H9 (cell line): ENCODE data around the gene KRTAP10-6. TPM values are rescaled to one million over a fixed set of nuclear protein-coding genes. Genes with fewer than 3 reads are reported as not detected.
"Not testable (repeated sequence)": the region's sequence is repeated elsewhere in the genome, so short reads cannot be mapped to it uniquely, and the experiment has no call there.

Experiments
- DNase-seq: peaks from one replicate; pipeline ENCODE4 v3.0.0-alpha.2; 2017
- H2AFZ ChIP-seq: one replicate; pipeline ENCODE4 v1.6.1; 2013; ENCODE audit warnings: mild to moderate bottlenecking, low read length, control low read depth, moderate library complexity
- H2AK5ac ChIP-seq: 2 replicates; pipeline ENCODE4 v1.6.1; 2013; ENCODE audit warnings: low read length, control low read depth, mixed read lengths; ENCODE audit not compliant: insufficient read length
- H2BK120ac ChIP-seq: one replicate; pipeline ENCODE4 v1.6.1; 2013; ENCODE audit warnings: low read depth, mild to moderate bottlenecking, low read length, control low read depth, inconsistent platforms; ENCODE audit not compliant: poor library complexity, severe bottlenecking
- H2BK12ac ChIP-seq: 2 replicates; pipeline ENCODE4 v1.6.1; 2013; ENCODE audit warnings: low read length, control low read depth, mixed read lengths, low read depth; ENCODE audit not compliant: insufficient read length
- H2BK15ac ChIP-seq: 2 replicates; pipeline ENCODE4 v1.6.1; 2013; ENCODE audit warnings: low read depth, low read length, control low read depth
- H2BK20ac ChIP-seq: one replicate; pipeline ENCODE4 v1.6.1; 2013; ENCODE audit warnings: low read depth, mild to moderate bottlenecking, low read length, control low read depth, inconsistent platforms; ENCODE audit not compliant: poor library complexity, severe bottlenecking
- H2BK5ac ChIP-seq: 2 replicates; pipeline ENCODE4 v1.6.1; 2013; ENCODE audit warnings: low read length, control low read depth, mixed read lengths; ENCODE audit not compliant: insufficient read length
- H3K14ac ChIP-seq: 2 replicates; pipeline ENCODE4 v1.6.1; 2013; ENCODE audit warnings: low read length, control low read depth; ENCODE audit not compliant: insufficient read depth
- H3K18ac ChIP-seq: 2 replicates; pipeline ENCODE4 v1.6.1; 2013; ENCODE audit warnings: low read depth, mild to moderate bottlenecking, mixed read lengths, low read length, control low read depth; ENCODE audit not compliant: insufficient read length
- H3K23ac ChIP-seq: 2 replicates; pipeline ENCODE4 v1.6.1; 2013; ENCODE audit warnings: low read length, control low read depth, mixed read lengths, low read depth; ENCODE audit not compliant: insufficient read length
- H3K23me2 ChIP-seq: 2 replicates; pipeline ENCODE4 v1.6.1; 2013; ENCODE audit warnings: low read depth, mild to moderate bottlenecking, mixed read lengths, low read length, control low read depth; ENCODE audit not compliant: insufficient read length, poor library complexity, severe bottlenecking
- H3K27ac ChIP-seq: 2 replicates; pipeline ENCODE4 v1.5.1; 2013; ENCODE audit warnings: low read length, control low read depth, mixed read lengths, low read depth; ENCODE audit not compliant: insufficient read length
- H3K27me3 ChIP-seq: 2 replicates; pipeline ENCODE4 v1.6.1; 2013; ENCODE audit warnings: low read length, control low read depth, inconsistent platforms; ENCODE audit not compliant: insufficient read depth
- H3K4ac ChIP-seq: 2 replicates; pipeline ENCODE4 v1.6.1; 2013; ENCODE audit warnings: low read depth, mild to moderate bottlenecking, control low read depth, inconsistent platforms, low read length, moderate library complexity
- H3K4me1 ChIP-seq: 2 replicates; pipeline ENCODE4 v1.6.1; 2013; ENCODE audit warnings: low read length, control low read depth, inconsistent platforms; ENCODE audit not compliant: insufficient read depth
- H3K4me2 ChIP-seq: 2 replicates; pipeline ENCODE4 v1.6.1; 2013; ENCODE audit warnings: low read length, control low read depth, mixed read lengths; ENCODE audit not compliant: insufficient read length, insufficient read depth
- H3K56ac ChIP-seq: 2 replicates; pipeline ENCODE4 v1.6.1; 2013; ENCODE audit warnings: low read depth, mild to moderate bottlenecking, mixed read lengths, low read length, control low read depth; ENCODE audit not compliant: insufficient read length
- H3K79me1 ChIP-seq: 2 replicates; pipeline ENCODE4 v1.6.1; 2013; ENCODE audit warnings: low read depth, mild to moderate bottlenecking, moderate library complexity, low read length, control low read depth, inconsistent platforms; ENCODE audit not compliant: insufficient read depth, poor library complexity, severe bottlenecking
- H3K79me2 ChIP-seq: 2 replicates; pipeline ENCODE4 v1.6.1; 2013; ENCODE audit warnings: low read length, control low read depth, inconsistent platforms; ENCODE audit not compliant: insufficient read depth
- H3K9ac ChIP-seq: 2 replicates; pipeline ENCODE4 v1.6.1; 2013; ENCODE audit warnings: low read length, control low read depth, mixed read lengths; ENCODE audit not compliant: insufficient read length; ENCODE audit errors: extremely low read depth
- H3K9me3 ChIP-seq: one replicate; pipeline ENCODE4 v1.6.1; 2013; ENCODE audit warnings: low read depth, low read length, inconsistent platforms; ENCODE audit not compliant: control insufficient read depth
- H3T11ph ChIP-seq: one replicate; pipeline ENCODE4 v1.6.1; 2013; ENCODE audit warnings: mild to moderate bottlenecking, low read length, control low read depth, inconsistent platforms
- H4K20me1 ChIP-seq: one replicate; pipeline ENCODE4 v1.6.1; 2013; ENCODE audit not compliant: control insufficient read depth, insufficient read length, insufficient read depth
- H4K5ac ChIP-seq: 2 replicates; pipeline ENCODE4 v1.6.1; 2013; ENCODE audit warnings: low read depth, mild to moderate bottlenecking, mixed read lengths, low read length, control low read depth; ENCODE audit not compliant: insufficient read length
- H4K8ac ChIP-seq: replicated peaks from 2 replicates; pipeline ENCODE4 v1.6.1; 2013; ENCODE audit warnings: low read length, control low read depth, mixed read lengths, low read depth; ENCODE audit not compliant: insufficient read length
- H4K91ac ChIP-seq: 2 replicates; pipeline ENCODE4 v1.6.1; 2013; ENCODE audit warnings: low read depth, mild to moderate bottlenecking, moderate library complexity, mixed read lengths, low read length, control low read depth; ENCODE audit not compliant: insufficient read length
- H3K27ac Mint-ChIP-seq, 3 experiments: 2 replicates in 2 of 3; 3 replicates in 1 of 3; pipeline ENCODE4 v1.8.0; 2020 to 2021; ENCODE audit warnings: mixed read lengths in 3 of 3, mild to moderate bottlenecking in 1 of 3, moderate library complexity in 1 of 3
- H3K27me3 Mint-ChIP-seq: 2 replicates; pipeline ENCODE4 v1.8.0; 2021; ENCODE audit warnings: low read depth, mild to moderate bottlenecking, moderate library complexity, mixed read lengths
- H3K36me3 Mint-ChIP-seq, 3 experiments: 2 replicates in 2 of 3; 3 replicates in 1 of 3; pipeline ENCODE4 v1.8.0; 2020 to 2021; ENCODE audit warnings: low read depth in 3 of 3, mixed read lengths in 3 of 3; ENCODE audit not compliant: insufficient read depth in 1 of 3
- H3K4me1 Mint-ChIP-seq, 2 experiments: 2 replicates each; pipeline ENCODE4 v1.8.0; 2020; ENCODE audit warnings: mixed read lengths in 2 of 2
- H3K4me3 Mint-ChIP-seq, 2 experiments: 2 replicates in 1 of 2; 3 replicates in 1 of 2; pipeline ENCODE4 v1.8.0; 2020 to 2021; ENCODE audit warnings: mild to moderate bottlenecking in 2 of 2, mixed read lengths in 2 of 2, moderate library complexity in 1 of 2
- H3K9me3 Mint-ChIP-seq, 2 experiments: 2 replicates in 1 of 2; 3 replicates in 1 of 2; pipeline ENCODE4 v1.8.0; 2020; ENCODE audit warnings: mild to moderate bottlenecking in 2 of 2, mixed read lengths in 2 of 2, moderate library complexity in 1 of 2
- CTCF ChIP-seq: fragments of 200-600 bp; sonication (generic); conservative IDR thresholded peaks from 3 replicates; pipeline ENCODE4 v1.8.0; 2021; ENCODE audit warnings: antibody characterized with exemption, mild to moderate bottlenecking
- WGBS: extraction: QIAGEN DNeasy Blood & Tissue Kit; methylation state at CpG from one replicate; pipeline ENCODE4 v1.1.7; 2013; ENCODE audit warnings: missing lambda C conversion rate, low lambda C conversion rate, mixed read lengths; ENCODE audit not compliant: insufficient read length; ENCODE audit errors: extremely low coverage; 5-methylcytosine and 5-hydroxymethylcytosine counted together
- total RNA-seq: library from RNA; stranded (reverse); gene quantifications from 2 replicates; pipeline ENCODE4 v1.2.1, GENCODE V29; 2021

KRTAP10-6 gene
- total RNA-seq, 1 experiment from 2014 or later, result not detected

DNA sequence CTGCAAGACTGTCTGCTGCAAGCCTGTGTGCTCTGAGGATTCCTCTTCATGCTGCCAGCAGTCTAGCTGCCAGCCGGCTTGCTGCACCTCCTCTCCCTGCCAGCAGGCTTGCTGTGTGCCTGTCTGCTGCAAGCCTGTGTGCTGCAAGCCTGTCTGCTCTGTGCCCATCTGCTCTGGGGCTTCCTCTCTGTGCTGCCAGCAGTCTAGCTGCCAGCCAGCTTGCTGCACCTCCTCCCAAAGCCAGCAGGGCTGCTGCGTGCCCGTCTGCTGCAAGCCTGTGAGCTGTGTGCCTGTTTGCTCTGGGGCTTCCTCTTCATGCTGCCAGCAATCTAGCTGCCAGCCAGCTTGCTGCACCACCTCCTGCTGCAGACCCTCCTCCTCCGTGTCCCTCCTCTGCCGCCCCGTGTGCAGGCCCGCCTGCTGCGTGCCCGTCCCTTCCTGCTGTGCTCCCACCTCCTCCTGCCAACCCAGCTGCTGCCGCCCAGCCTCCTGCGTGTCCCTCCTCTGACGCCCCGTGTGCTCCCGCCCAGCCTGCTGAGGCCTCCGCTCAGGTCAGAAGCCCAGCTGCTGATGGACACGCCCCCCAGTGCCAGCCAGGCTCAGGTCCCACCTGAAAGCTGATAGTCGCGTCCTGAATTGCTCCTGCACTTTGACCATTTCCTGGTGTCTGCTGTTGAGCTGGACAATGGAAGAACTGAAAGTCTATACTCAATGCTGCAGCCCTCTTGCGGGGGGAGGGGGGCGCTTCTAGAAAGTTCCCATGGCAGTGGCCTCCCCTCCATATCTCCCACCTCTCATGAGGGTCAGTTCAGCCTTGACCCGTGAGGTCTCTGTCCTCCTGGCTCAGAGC, 17.6 kb downstream of the KRTAP10-6 start:
- Histone ChIP-seq H3K4me2 (no peak overlapping the region), H3K4me1 (no peaks in the 10 kb centered on the region), H3K27me3 (no peaks in the 10 kb centered on the region), H3K9me3 (no peaks in the 10 kb centered on the region), H3K56ac (no peak overlapping the region), H2BK20ac (no peak overlapping the region), H3K79me1 (no peaks in the 10 kb centered on the region), H2BK5ac (no peak overlapping the region), H3K18ac (no peak overlapping the region), H2BK15ac (no peak overlapping the region), H3T11ph (no peak overlapping the region), H3K9ac (no peak overlapping the region), H4K5ac (no peak overlapping the region), H2AK5ac (no peak overlapping the region), H4K91ac (no peak overlapping the region), H3K27ac (no peak overlapping the region), H4K8ac (no peak overlapping the region), H3K14ac (no peak overlapping the region), H2BK120ac (no peak overlapping the region), H4K20me1 (no peaks in the 10 kb centered on the region), H3K4ac (no peak overlapping the region), H3K23ac (no peak overlapping the region), H2AFZ (no peak overlapping the region), H3K79me2 (no peaks in the 10 kb centered on the region), H2BK12ac (no peak overlapping the region), H3K23me2 (no peaks in the 10 kb centered on the region)
- DNase-seq, result no peak
- Mint-ChIP-seq H3K9me3 (peaks cover 33 to 35% of the 10 kb centered on the region in 2 experiments), H3K4me3 (peak overlapping the region in 1 of 2 experiments; percentile 56; a peak in 2 of 5 replicates), H3K27ac (no peak overlapping the region), H3K36me3 (peaks cover 3 to 35% (median 15%) of the 10 kb centered on the region in 3 experiments; a peak in 5 of 7 replicates), H3K4me1 (peaks cover 5 to 15% of the 10 kb centered on the region in 2 experiments), H3K27me3 (peaks cover 23% of the 10 kb centered on the region)
- no CpG with 5 or more reads among the region's 21 CpGs for WGBS
- 0 out of 3 replicates have a peak, but pooled peaks have one; percentile 18 for TF ChIP-seq CTCF

GRCh38 chr21:44573630-44574456, 18.5 kb downstream of the KRTAP10-6 start, which contains the start of gene KRTAP10-4:
TSS of gene KRTAP10-4 (plus strand) at chr21:44573729. CDS start at chr21:44573759, 30 bp downstream.
- H3K4me1 ChIP-seq, result not testable (repeated sequence)

More at GRCh38 chr21:44573630-44574456, 18.5 kb downstream of the KRTAP10-6 start, which contains the start of gene KRTAP10-4:
- not testable (repeated sequence) for H3K4ac ChIP-seq, H4K5ac ChIP-seq, H2BK12ac ChIP-seq, H3K9ac ChIP-seq, H3T11ph ChIP-seq, H3K23ac ChIP-seq, DNase-seq, H2AK5ac ChIP-seq, H2AFZ ChIP-seq, H3K27ac Mint-ChIP-seq, H3K23me2 ChIP-seq, H3K79me1 ChIP-seq, H3K14ac ChIP-seq, H3K9me3 ChIP-seq, H3K27me3 ChIP-seq, H3K4me2 ChIP-seq, H4K8ac ChIP-seq, H2BK20ac ChIP-seq, H2BK120ac ChIP-seq, H3K79me2 ChIP-seq, H4K20me1 ChIP-seq, H3K56ac ChIP-seq, H3K18ac ChIP-seq, H3K27ac ChIP-seq, H2BK15ac ChIP-seq, H4K91ac ChIP-seq, H2BK5ac ChIP-seq, H3K4me3 Mint-ChIP-seq
- Mint-ChIP-seq H3K36me3 (peaks cover 3 to 35% (median 15%) of the 10 kb centered on the region in 3 experiments; a peak in 5 of 7 replicates), H3K27me3 (peaks cover 23% of the 10 kb centered on the region), H3K9me3 (peaks cover 33 to 35% of the 10 kb centered on the region in 2 experiments), H3K4me1 (peaks cover 5 to 12% of the 10 kb centered on the region in 2 experiments)
- WGBS, result no CpG with 5 or more reads among the region's 25 CpGs
